ENCODE data around the gene FAM193A.

Gene FAM193A

DNA sequence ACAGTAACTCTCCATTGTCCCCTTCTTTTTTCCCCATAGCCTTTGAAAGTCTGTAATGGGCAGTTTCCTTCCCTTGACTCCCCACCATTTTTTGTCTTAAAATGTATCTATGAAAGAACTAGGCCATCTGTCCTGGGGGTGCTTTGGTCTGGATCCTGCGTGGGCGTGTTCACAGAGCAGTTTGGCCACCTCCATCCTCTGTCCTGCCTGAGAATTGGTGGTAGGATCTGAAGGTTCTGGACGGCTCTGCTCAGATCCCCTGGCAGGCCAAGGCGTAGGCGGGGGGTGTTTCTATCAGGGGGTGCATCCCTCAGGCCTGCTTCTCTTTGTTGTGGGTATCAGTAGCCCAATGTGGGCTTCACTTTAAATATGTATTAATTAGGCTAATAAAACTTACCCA, 107.1 kb downstream of the FAM193A start:
- Histone ChIP-seq H3K9me3 (ENCODE audit: low read length) (no peaks in the 10 kb centered on the region), H3K36me3 (ENCODE audit: insufficient read depth, low read length) (peaks cover 15% of the 10 kb centered on the region), H3K4me2 (ENCODE audit: low read length) (no peak overlapping the region), H3K4me1 (ENCODE audit: insufficient read depth, low read length, severe bottlenecking) (no peaks in the 10 kb centered on the region), H3K27me3 (ENCODE audit: insufficient read depth, low read length) (no peaks in the 10 kb centered on the region), H3K9ac (ENCODE audit: low read length) (no peak overlapping the region), H3F3A (ENCODE audit: insufficient read depth, low read length) (no peaks in the 10 kb centered on the region), H4K20me1 (ENCODE audit: insufficient read depth, low read length) (no peaks in the 10 kb centered on the region), H2AFZ (ENCODE audit: low read length) (no peak overlapping the region), H3K9me2 (ENCODE audit: low read depth, low read length) (no peaks in the 10 kb centered on the region), H3K27ac (ENCODE audit: low read depth, low read length, poor library complexity, severe bottlenecking) (no peak overlapping the region), H3K4me3 (ENCODE audit: low read depth, low read length, poor library complexity, severe bottlenecking) (no peak overlapping the region), H3K79me2 (ENCODE audit: insufficient read depth, low read length) (no peaks in the 10 kb centered on the region)
- no peak for TF ChIP-seq EZH2 (IDR thresholded peaks at IDR 0.05; ENCODE audit: borderline replicate concordance, low read length)
- TF ChIP-seq, protein P1, sequence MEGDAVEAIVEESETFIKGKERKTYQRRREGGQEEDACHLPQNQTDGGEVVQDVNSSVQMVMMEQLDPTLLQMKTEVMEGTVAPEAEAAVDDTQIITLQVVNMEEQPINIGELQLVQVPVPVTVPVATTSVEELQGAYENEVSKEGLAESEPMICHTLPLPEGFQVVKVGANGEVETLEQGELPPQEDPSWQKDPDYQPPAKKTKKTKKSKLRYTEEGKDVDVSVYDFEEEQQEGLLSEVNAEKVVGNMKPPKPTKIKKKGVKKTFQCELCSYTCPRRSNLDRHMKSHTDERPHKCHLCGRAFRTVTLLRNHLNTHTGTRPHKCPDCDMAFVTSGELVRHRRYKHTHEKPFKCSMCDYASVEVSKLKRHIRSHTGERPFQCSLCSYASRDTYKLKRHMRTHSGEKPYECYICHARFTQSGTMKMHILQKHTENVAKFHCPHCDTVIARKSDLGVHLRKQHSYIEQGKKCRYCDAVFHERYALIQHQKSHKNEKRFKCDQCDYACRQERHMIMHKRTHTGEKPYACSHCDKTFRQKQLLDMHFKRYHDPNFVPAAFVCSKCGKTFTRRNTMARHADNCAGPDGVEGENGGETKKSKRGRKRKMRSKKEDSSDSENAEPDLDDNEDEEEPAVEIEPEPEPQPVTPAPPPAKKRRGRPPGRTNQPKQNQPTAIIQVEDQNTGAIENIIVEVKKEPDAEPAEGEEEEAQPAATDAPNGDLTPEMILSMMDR (IDR thresholded peaks at IDR 0.05; ENCODE audit: low read length): no peak

DNA sequence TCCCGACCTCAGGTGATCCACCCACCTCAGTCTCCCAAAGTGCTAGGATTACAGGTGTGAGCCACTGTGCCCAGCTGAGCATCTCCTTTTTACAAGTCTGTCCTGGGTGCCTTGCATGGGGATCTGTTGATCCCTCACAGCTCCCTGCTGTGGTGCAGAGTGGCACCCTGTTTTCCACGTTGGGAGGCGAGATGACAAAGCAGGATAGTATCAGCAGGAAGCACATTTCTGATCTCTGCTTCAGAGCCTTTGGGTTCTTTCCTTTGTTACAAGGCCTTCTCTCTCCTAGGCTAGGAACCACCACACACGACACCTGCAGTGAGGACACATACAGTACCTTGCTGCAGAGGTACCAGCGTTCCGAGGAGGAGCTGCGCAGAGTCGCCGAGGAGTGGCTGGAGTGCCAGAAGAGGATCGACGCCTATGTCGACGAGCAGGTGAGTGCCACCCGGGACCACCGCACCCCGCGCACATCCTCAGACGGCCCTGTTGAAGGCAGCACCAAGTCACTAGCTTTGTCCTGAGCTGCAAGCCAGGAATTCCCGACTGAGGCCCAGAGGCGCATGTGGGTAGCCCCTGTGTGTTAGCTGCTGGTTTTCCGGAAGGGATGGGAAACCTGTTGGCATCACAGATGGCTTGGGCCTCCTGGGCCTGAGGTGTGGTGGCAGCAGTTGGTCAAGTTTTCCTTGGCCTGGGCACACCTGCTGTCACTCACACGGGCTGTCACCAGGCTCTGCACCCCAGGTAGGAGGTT, 110.1 kb downstream of the FAM193A start:
- no peak for TF ChIP-seq EZH2 (IDR thresholded peaks at IDR 0.05; ENCODE audit: borderline replicate concordance, low read length)
- TF ChIP-seq, protein P1 (IDR thresholded peaks at IDR 0.05; ENCODE audit: low read length): no peak
- H3K4me1 ChIP-seq (ENCODE audit: insufficient read depth, low read length, severe bottlenecking): no peaks in the 10 kb centered on the region
- H2AFZ ChIP-seq (ENCODE audit: low read length): no peak overlapping the region

DNA sequence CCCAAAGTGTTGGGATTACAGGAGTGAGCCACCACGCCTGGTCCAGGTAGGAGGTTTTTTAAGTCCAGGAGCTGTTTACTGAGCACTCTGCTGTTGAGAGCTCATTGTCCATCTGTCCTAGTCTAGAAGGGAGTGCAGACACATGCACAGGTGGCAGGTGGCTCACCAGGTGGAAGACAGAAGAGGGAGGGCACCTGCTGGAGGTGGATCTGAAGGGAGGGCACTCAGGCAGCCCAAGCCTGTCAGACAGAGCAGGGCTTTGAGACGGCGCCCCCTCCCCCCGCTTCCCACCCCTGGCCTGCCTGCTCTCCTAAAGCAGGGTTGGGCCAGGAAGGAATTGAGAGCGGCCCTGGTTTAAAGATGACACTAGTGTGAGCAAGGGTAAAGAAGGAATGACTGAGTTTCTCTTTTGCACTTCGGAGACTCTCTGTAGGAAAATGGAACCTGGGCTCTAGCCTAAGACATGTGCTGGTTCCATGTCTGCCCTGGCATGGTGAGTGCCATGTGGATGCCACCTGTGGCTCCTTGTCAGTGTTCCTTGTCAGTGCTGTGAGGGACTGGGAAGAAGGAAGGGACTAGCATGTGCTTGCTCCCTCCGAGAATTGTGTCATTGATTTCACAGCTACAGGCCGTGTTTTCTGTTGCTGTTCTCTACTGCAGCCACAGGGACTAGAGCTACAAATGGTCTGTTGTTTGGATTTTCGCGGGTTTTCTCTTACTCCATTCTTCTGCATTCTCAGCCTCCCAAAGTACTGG, 111.1 kb downstream of the FAM193A start:
- Histone ChIP-seq H3K79me2 (ENCODE audit: insufficient read depth, low read length) (no peaks in the 10 kb centered on the region), H4K20me1 (ENCODE audit: insufficient read depth, low read length) (no peaks in the 10 kb centered on the region), H3K9me2 (ENCODE audit: low read depth, low read length) (no peaks in the 10 kb centered on the region), H3K4me2 (ENCODE audit: low read length) (no peak overlapping the region), H3K9me3 (ENCODE audit: low read length) (no peaks in the 10 kb centered on the region), H3K27me3 (ENCODE audit: insufficient read depth, low read length) (no peaks in the 10 kb centered on the region), H3K9ac (ENCODE audit: low read length) (no peak overlapping the region), H3K4me3 (ENCODE audit: low read depth, low read length, poor library complexity, severe bottlenecking) (no peak overlapping the region), H2AFZ (ENCODE audit: low read length) (no peak overlapping the region), H3K36me3 (ENCODE audit: insufficient read depth, low read length) (peaks cover 13% of the 10 kb centered on the region), H3K27ac (ENCODE audit: low read depth, low read length, poor library complexity, severe bottlenecking) (no peak overlapping the region), H3K4me1 (ENCODE audit: insufficient read depth, low read length, severe bottlenecking) (no peaks in the 10 kb centered on the region), H3F3A (ENCODE audit: insufficient read depth, low read length) (no peaks in the 10 kb centered on the region)
- TF ChIP-seq, protein P1 (IDR thresholded peaks at IDR 0.05; ENCODE audit: low read length): no peak
- no peak for TF ChIP-seq EZH2 (IDR thresholded peaks at IDR 0.05; ENCODE audit: borderline replicate concordance, low read length)

More for the DNA sequence above, 110.1 kb downstream of the FAM193A start:
- H3K36me3 ChIP-seq (ENCODE audit: insufficient read depth, low read length): peaks cover 12% of the 10 kb centered on the region
- no peaks in the 10 kb centered on the region for H4K20me1 ChIP-seq (ENCODE audit: insufficient read depth, low read length)
- no peak overlapping the region for H3K27ac ChIP-seq (ENCODE audit: low read depth, low read length, poor library complexity, severe bottlenecking)
- H3K27me3 ChIP-seq (ENCODE audit: insufficient read depth, low read length): no peaks in the 10 kb centered on the region
- H3K9me2 ChIP-seq (ENCODE audit: low read depth, low read length): no peaks in the 10 kb centered on the region
- no peak overlapping the region for H3K4me3 ChIP-seq (ENCODE audit: low read depth, low read length, poor library complexity, severe bottlenecking)
- H3K79me2 ChIP-seq (ENCODE audit: insufficient read depth, low read length): no peaks in the 10 kb centered on the region
- H3K4me2 ChIP-seq (ENCODE audit: low read length): no peak overlapping the region
- H3K9me3 ChIP-seq (ENCODE audit: low read length): no peaks in the 10 kb centered on the region
- no peak overlapping the region for H3K9ac ChIP-seq (ENCODE audit: low read length)
- H3F3A ChIP-seq (ENCODE audit: insufficient read depth, low read length): no peaks in the 10 kb centered on the region

Measured in OCI-LY1 (cell line).